H1 (cell line): ENCODE results near the gene SEC24C. TPM values are rescaled to one million over a fixed set of nuclear protein-coding genes. Genes with fewer than 3 reads are reported as not detected.
"Not testable (repeated sequence)": the region's sequence is repeated elsewhere in the genome, so short reads cannot be mapped to it uniquely, and the experiment has no call there.

Source experiments
- CTCF ChIA-PET: fragments of 300-600 bp; sonication (Branson Sonifier 250); formaldehyde crosslinking; loops from one replicate; lab custom pipeline; 2021; ENCODE audit not compliant: partially characterized antibody; lab: Charles Lee
- POLR2A ChIA-PET: fragments of 300-600 bp; sonication (Branson Sonifier 250); formaldehyde crosslinking; loops from one replicate; lab custom pipeline; 2021; ENCODE audit warnings: inconsistent platforms; ENCODE audit not compliant: partially characterized antibody; lab: Charles Lee
- DNase-seq, 2 experiments: peaks; one replicate each; pipeline versions ENCODE4 v3.0.0 to v3.0.0-alpha.2; 2010 to 2022; ENCODE audit warnings: low spot score in 2 of 2, low read depth in 1 of 2, mixed read lengths in 1 of 2
- FAIRE-seq: peaks from 2 replicates; lab custom pipeline; 2011; peaks lifted over from hg19 to GRCh38; lab: Jason Lieb, UNC
- H2AFZ ChIP-seq: 2 replicates; pipeline ENCODE4 v1.8.1; 2012; ENCODE audit warnings: low read length, inconsistent platforms
- H2AK5ac ChIP-seq: 2 replicates; pipeline ENCODE4 v1.6.1; 2013; ENCODE audit warnings: low read depth, low read length
- H2BK120ac ChIP-seq: replicated peaks from 2 replicates; pipeline ENCODE3; 2013; ENCODE audit warnings: low read depth, low read length, inconsistent platforms
- H2BK12ac ChIP-seq: 2 replicates; pipeline ENCODE4 v1.6.1; 2013; ENCODE audit warnings: low read depth, low read length
- H2BK15ac ChIP-seq: 2 replicates; pipeline ENCODE4 v1.6.1; 2013; ENCODE audit warnings: low read length
- H2BK20ac ChIP-seq: 2 replicates; pipeline ENCODE4 v1.6.1; 2013; ENCODE audit warnings: low read length
- H2BK5ac ChIP-seq: 2 replicates; pipeline ENCODE4 v1.6.1; 2013; ENCODE audit warnings: low read depth, low read length
- H3K14ac ChIP-seq: 2 replicates; pipeline ENCODE4 v1.6.1; 2013; ENCODE audit warnings: inconsistent platforms; ENCODE audit not compliant: insufficient read length
- H3K18ac ChIP-seq: 2 replicates; pipeline ENCODE4 v1.6.1; 2013; ENCODE audit warnings: low read length; ENCODE audit errors: extremely low read depth
- H3K23ac ChIP-seq: 2 replicates; pipeline ENCODE4 v1.6.1; 2013; ENCODE audit warnings: inconsistent platforms; ENCODE audit not compliant: insufficient read length
- H3K23me2 ChIP-seq: 2 replicates; pipeline ENCODE4 v1.6.1; 2013; ENCODE audit warnings: low read depth, low read length
- H3K27ac ChIP-seq: 2 replicates; pipeline ENCODE4 v1.6.1; 2011; ENCODE audit warnings: low read depth, low read length, inconsistent platforms
- H3K27me3 ChIP-seq, 4 experiments: replicated peaks in 1 of 4; 1 replicate in 1 of 4; 2 replicates in 3 of 4; pipeline versions ENCODE4 v1.6.1 to v1.8.1; 2011 to 2013; ENCODE audit warnings: low read length in 3 of 4, mild to moderate bottlenecking in 3 of 4, inconsistent platforms in 2 of 4, mixed read lengths in 2 of 4, moderate library complexity in 1 of 4; ENCODE audit not compliant: control insufficient read depth in 3 of 4, insufficient read depth in 3 of 4; ENCODE audit errors: extremely low read depth in 1 of 4
- H3K36me3 ChIP-seq, 4 experiments: 2 replicates each; pipeline versions ENCODE4 v1.6.1 to v1.8.1; 2011 to 2013; ENCODE audit warnings: mild to moderate bottlenecking in 4 of 4, low read length in 3 of 4, moderate library complexity in 2 of 4, control low read depth in 1 of 4, inconsistent platforms in 1 of 4; ENCODE audit not compliant: insufficient read depth in 4 of 4, control insufficient read depth in 2 of 4
- H3K4ac ChIP-seq: replicated peaks from 2 replicates; pipeline ENCODE3; 2013; ENCODE audit warnings: low read length, low read depth, mixed read lengths, inconsistent platforms; ENCODE audit not compliant: insufficient read length
- H3K4me1 ChIP-seq, 4 experiments: replicated peaks in 1 of 4; 1 replicate in 1 of 4; 2 replicates in 3 of 4; pipeline versions ENCODE4 v1.6.1 to v1.8.1; 2011 to 2013; ENCODE audit warnings: low read length in 3 of 4, inconsistent platforms in 2 of 4, mixed read lengths in 1 of 4; ENCODE audit not compliant: insufficient read depth in 4 of 4, control insufficient read depth in 3 of 4
- H3K4me2 ChIP-seq, 2 experiments: 2 replicates each; pipeline versions ENCODE4 v1.6.1 to v1.8.1; 2011 to 2013; ENCODE audit warnings: low read depth in 2 of 2, low read length in 2 of 2, control low read depth in 1 of 2, inconsistent platforms in 1 of 2, mild to moderate bottlenecking in 1 of 2; ENCODE audit not compliant: insufficient read depth in 1 of 2
- H3K4me3 ChIP-seq, 4 experiments: fragments of 200-600, 300-600 bp in 1 of 4; sonication (generic), shearing (Covaris generic), sonication (Bioruptor Twin) in 1 of 4; 2 replicates each; pipeline versions ENCODE4 v1.5.1 to v1.8.1; 2011 to 2016; ENCODE audit warnings: low read length in 4 of 4, low read depth in 3 of 4, control low read depth in 2 of 4, inconsistent platforms in 2 of 4, mild to moderate bottlenecking in 2 of 4, mixed read lengths in 1 of 4, moderate library complexity in 1 of 4; ENCODE audit not compliant: insufficient read depth in 2 of 4; ENCODE audit errors: extremely low read depth in 1 of 4
- H3K56ac ChIP-seq: replicated peaks from 2 replicates; pipeline ENCODE3; 2013; ENCODE audit warnings: low read depth, mild to moderate bottlenecking, mixed read lengths, low read length, inconsistent platforms; ENCODE audit not compliant: insufficient read length
- H3K79me1 ChIP-seq: 2 replicates; pipeline ENCODE4 v1.6.1; 2013; ENCODE audit warnings: low read depth, low read length, control low read depth
- H3K79me2 ChIP-seq, 2 experiments: 2 replicates each; pipeline versions ENCODE4 v1.6.1 to v1.8.1; 2012 to 2013; ENCODE audit warnings: low read length in 2 of 2, mild to moderate bottlenecking in 2 of 2, inconsistent platforms in 1 of 2; ENCODE audit not compliant: insufficient read depth in 2 of 2, control insufficient read depth in 1 of 2
- H3K9ac ChIP-seq, 4 experiments: replicated peaks in 1 of 4; 1 replicate in 1 of 4; 2 replicates in 3 of 4; pipeline versions ENCODE4 v1.6.1 to v1.8.1; 2011 to 2013; ENCODE audit warnings: low read depth in 3 of 4, low read length in 3 of 4, control low read depth in 2 of 4, mild to moderate bottlenecking in 2 of 4, moderate library complexity in 2 of 4, inconsistent platforms in 1 of 4; ENCODE audit errors: extremely low read depth in 1 of 4
- H3K9me3 ChIP-seq, 2 experiments: 2 replicates each; pipeline versions ENCODE4 v1.6.1 to v1.8.1; 2012 to 2013; ENCODE audit warnings: mild to moderate bottlenecking in 2 of 2, moderate library complexity in 2 of 2, control low read depth in 1 of 2, inconsistent platforms in 1 of 2, low read depth in 1 of 2, low read length in 1 of 2, mixed read lengths in 1 of 2; ENCODE audit not compliant: insufficient read depth in 2 of 2
- H4K20me1 ChIP-seq, 2 experiments: replicated peaks in 1 of 2; 2 replicates each; pipeline versions ENCODE3 to v1.8.1; 2011 to 2013; ENCODE audit warnings: inconsistent platforms in 2 of 2, low read length in 2 of 2, mild to moderate bottlenecking in 1 of 2; ENCODE audit not compliant: insufficient read depth in 2 of 2, control insufficient read depth in 1 of 2
- H4K5ac ChIP-seq: 2 replicates; pipeline ENCODE4 v1.6.1; 2013; ENCODE audit warnings: low read length, low read depth, mixed read lengths, inconsistent platforms; ENCODE audit not compliant: insufficient read length
- H4K8ac ChIP-seq: 2 replicates; pipeline ENCODE4 v1.8.0; 2013; ENCODE audit warnings: mild to moderate bottlenecking, moderate library complexity, low read length, inconsistent platforms; ENCODE audit not compliant: insufficient read depth; ENCODE audit errors: extremely low read depth
- H4K91ac ChIP-seq: replicated peaks from 2 replicates; pipeline ENCODE3; 2013; ENCODE audit warnings: low read length, mixed read lengths, inconsistent platforms; ENCODE audit not compliant: insufficient read length
- WGBS, 2 experiments: shearing (Covaris generic) in 1 of 2; methylation state at CpG; one replicate each; pipeline versions ENCODE4 v1.1.6 to v1.1.7; 2013 to 2015; ENCODE audit warnings: low lambda C conversion rate in 2 of 2, mixed read lengths in 2 of 2, inconsistent platforms in 1 of 2, low coverage in 1 of 2, missing lambda C conversion rate in 1 of 2; ENCODE audit not compliant: insufficient replicate concordance in 2 of 2, insufficient coverage in 1 of 2, insufficient read length in 1 of 2; ENCODE audit errors: extremely low coverage in 1 of 2, missing lambda C conversion rate in 1 of 2; 5-methylcytosine and 5-hydroxymethylcytosine counted together
- polyA plus RNA-seq, 7 experiments: library from polyadenylated mRNA; depleted of rRNA in 3 of 7; stranded (reverse) in 5 of 7; unstranded in 2 of 7; fragments of >200 nt in 5 of 7; fragments of 200-250 nt in 2 of 7; gene quantifications; 1 replicate in 5 of 7; 2 replicates in 1 of 7; 4 replicates in 1 of 7; pipeline versions ENCODE4 v1.2.1 to v1.2.3, GENCODE V29; 2011 to 2013; ENCODE audit warnings: missing spikeins in 2 of 7, mixed read lengths in 2 of 7
- total RNA-seq: library from RNA; stranded (reverse); fragmentation: NEBNext Ultra II Directional; extraction: Animal tissue kit (Norgen Biotek cat#: 25700); gene quantifications from 2 replicates; pipeline ENCODE4 v1.2.1, GENCODE V29; 2021

SEC24C gene
- total and polyA plus RNA-seq, 2 of the 8 experiments (the other 6 are each of a cell fraction or from before 2014, with no cell fraction given): 63.2 to 67.4 TPM

GRCh38 chr10:73720561-73720960 lies 23.6 kb upstream of the SEC24C start:
- H3K79me1 ChIP-seq, DNase-seq, CTCF ChIA-PET, H3K9me3 ChIP-seq, H3K4me1 ChIP-seq, H3K4me2 ChIP-seq, FAIRE-seq, H3K56ac ChIP-seq, H2BK12ac ChIP-seq, H3K27ac ChIP-seq, H4K5ac ChIP-seq, H3K23me2 ChIP-seq, H4K8ac ChIP-seq, H3K23ac ChIP-seq, H3K4me3 ChIP-seq, H2AK5ac ChIP-seq, H2BK20ac ChIP-seq, H2BK120ac ChIP-seq, H3K4ac ChIP-seq, H4K91ac ChIP-seq, H2BK5ac ChIP-seq, H3K27me3 ChIP-seq, H3K9ac ChIP-seq, H3K79me2 ChIP-seq, H2BK15ac ChIP-seq, H3K14ac ChIP-seq, H2AFZ ChIP-seq, H3K18ac ChIP-seq, H4K20me1 ChIP-seq: not testable (repeated sequence)
- POLR2A ChIA-PET: interaction anchor here (1.8 kb wide), 1 partner anchor 10 kb away, joined by 6 read pairs; no protein-coding TSS in a partner anchor
- 95% methylated on average over 4 of the region's 4 CpGs; no CpG with 5 or more reads in 1 of the 2 experiments for WGBS, 2 experiments
- H3K36me3 ChIP-seq: peaks cover 2 to 70% (median 16%) of the 10 kb centered on the region in 4 experiments; a peak in 6 of 8 replicates
